H9 (cell line): ENCODE results near the gene PPP1R14C. TPM values are rescaled to one million over a fixed set of nuclear protein-coding genes. Genes with fewer than 3 reads are reported as not detected.

Experiments
- DNase-seq: peaks from one replicate; pipeline ENCODE4 v3.0.0-alpha.2; 2017
- H2AFZ ChIP-seq: one replicate; pipeline ENCODE4 v1.6.1; 2013; ENCODE audit warnings: mild to moderate bottlenecking, low read length, control low read depth, moderate library complexity
- H2AK5ac ChIP-seq: 2 replicates; pipeline ENCODE4 v1.6.1; 2013; ENCODE audit warnings: low read length, control low read depth, mixed read lengths; ENCODE audit not compliant: insufficient read length
- H2BK120ac ChIP-seq: one replicate; pipeline ENCODE4 v1.6.1; 2013; ENCODE audit warnings: low read depth, mild to moderate bottlenecking, low read length, control low read depth, inconsistent platforms; ENCODE audit not compliant: poor library complexity, severe bottlenecking
- H2BK12ac ChIP-seq: 2 replicates; pipeline ENCODE4 v1.6.1; 2013; ENCODE audit warnings: low read length, control low read depth, mixed read lengths, low read depth; ENCODE audit not compliant: insufficient read length
- H2BK15ac ChIP-seq: 2 replicates; pipeline ENCODE4 v1.6.1; 2013; ENCODE audit warnings: low read depth, low read length, control low read depth
- H2BK20ac ChIP-seq: one replicate; pipeline ENCODE4 v1.6.1; 2013; ENCODE audit warnings: low read depth, mild to moderate bottlenecking, low read length, control low read depth, inconsistent platforms; ENCODE audit not compliant: poor library complexity, severe bottlenecking
- H2BK5ac ChIP-seq: 2 replicates; pipeline ENCODE4 v1.6.1; 2013; ENCODE audit warnings: low read length, control low read depth, mixed read lengths; ENCODE audit not compliant: insufficient read length
- H3K14ac ChIP-seq: 2 replicates; pipeline ENCODE4 v1.6.1; 2013; ENCODE audit warnings: low read length, control low read depth; ENCODE audit not compliant: insufficient read depth
- H3K18ac ChIP-seq: 2 replicates; pipeline ENCODE4 v1.6.1; 2013; ENCODE audit warnings: low read depth, mild to moderate bottlenecking, mixed read lengths, low read length, control low read depth; ENCODE audit not compliant: insufficient read length
- H3K23ac ChIP-seq: 2 replicates; pipeline ENCODE4 v1.6.1; 2013; ENCODE audit warnings: low read length, control low read depth, mixed read lengths, low read depth; ENCODE audit not compliant: insufficient read length
- H3K23me2 ChIP-seq: 2 replicates; pipeline ENCODE4 v1.6.1; 2013; ENCODE audit warnings: low read depth, mild to moderate bottlenecking, mixed read lengths, low read length, control low read depth; ENCODE audit not compliant: insufficient read length, poor library complexity, severe bottlenecking
- H3K27ac ChIP-seq: 2 replicates; pipeline ENCODE4 v1.5.1; 2013; ENCODE audit warnings: low read length, control low read depth, mixed read lengths, low read depth; ENCODE audit not compliant: insufficient read length
- H3K27me3 ChIP-seq: 2 replicates; pipeline ENCODE4 v1.6.1; 2013; ENCODE audit warnings: low read length, control low read depth, inconsistent platforms; ENCODE audit not compliant: insufficient read depth
- H3K4ac ChIP-seq: 2 replicates; pipeline ENCODE4 v1.6.1; 2013; ENCODE audit warnings: low read depth, mild to moderate bottlenecking, control low read depth, inconsistent platforms, low read length, moderate library complexity
- H3K4me1 ChIP-seq: 2 replicates; pipeline ENCODE4 v1.6.1; 2013; ENCODE audit warnings: low read length, control low read depth, inconsistent platforms; ENCODE audit not compliant: insufficient read depth
- H3K4me2 ChIP-seq: 2 replicates; pipeline ENCODE4 v1.6.1; 2013; ENCODE audit warnings: low read length, control low read depth, mixed read lengths; ENCODE audit not compliant: insufficient read length, insufficient read depth
- H3K56ac ChIP-seq: 2 replicates; pipeline ENCODE4 v1.6.1; 2013; ENCODE audit warnings: low read depth, mild to moderate bottlenecking, mixed read lengths, low read length, control low read depth; ENCODE audit not compliant: insufficient read length
- H3K79me1 ChIP-seq: 2 replicates; pipeline ENCODE4 v1.6.1; 2013; ENCODE audit warnings: low read depth, mild to moderate bottlenecking, moderate library complexity, low read length, control low read depth, inconsistent platforms; ENCODE audit not compliant: insufficient read depth, poor library complexity, severe bottlenecking
- H3K79me2 ChIP-seq: 2 replicates; pipeline ENCODE4 v1.6.1; 2013; ENCODE audit warnings: low read length, control low read depth, inconsistent platforms; ENCODE audit not compliant: insufficient read depth
- H3K9ac ChIP-seq: 2 replicates; pipeline ENCODE4 v1.6.1; 2013; ENCODE audit warnings: low read length, control low read depth, mixed read lengths; ENCODE audit not compliant: insufficient read length; ENCODE audit errors: extremely low read depth
- H3K9me3 ChIP-seq: one replicate; pipeline ENCODE4 v1.6.1; 2013; ENCODE audit warnings: low read depth, low read length, inconsistent platforms; ENCODE audit not compliant: control insufficient read depth
- H3T11ph ChIP-seq: one replicate; pipeline ENCODE4 v1.6.1; 2013; ENCODE audit warnings: mild to moderate bottlenecking, low read length, control low read depth, inconsistent platforms
- H4K20me1 ChIP-seq: one replicate; pipeline ENCODE4 v1.6.1; 2013; ENCODE audit not compliant: control insufficient read depth, insufficient read length, insufficient read depth
- H4K5ac ChIP-seq: 2 replicates; pipeline ENCODE4 v1.6.1; 2013; ENCODE audit warnings: low read depth, mild to moderate bottlenecking, mixed read lengths, low read length, control low read depth; ENCODE audit not compliant: insufficient read length
- H4K8ac ChIP-seq: replicated peaks from 2 replicates; pipeline ENCODE4 v1.6.1; 2013; ENCODE audit warnings: low read length, control low read depth, mixed read lengths, low read depth; ENCODE audit not compliant: insufficient read length
- H4K91ac ChIP-seq: 2 replicates; pipeline ENCODE4 v1.6.1; 2013; ENCODE audit warnings: low read depth, mild to moderate bottlenecking, moderate library complexity, mixed read lengths, low read length, control low read depth; ENCODE audit not compliant: insufficient read length
- H3K27ac Mint-ChIP-seq, 3 experiments: 2 replicates in 2 of 3; 3 replicates in 1 of 3; pipeline ENCODE4 v1.8.0; 2020 to 2021; ENCODE audit warnings: mixed read lengths in 3 of 3, mild to moderate bottlenecking in 1 of 3, moderate library complexity in 1 of 3
- H3K27me3 Mint-ChIP-seq: 2 replicates; pipeline ENCODE4 v1.8.0; 2021; ENCODE audit warnings: low read depth, mild to moderate bottlenecking, moderate library complexity, mixed read lengths
- H3K36me3 Mint-ChIP-seq, 3 experiments: 2 replicates in 2 of 3; 3 replicates in 1 of 3; pipeline ENCODE4 v1.8.0; 2020 to 2021; ENCODE audit warnings: low read depth in 3 of 3, mixed read lengths in 3 of 3; ENCODE audit not compliant: insufficient read depth in 1 of 3
- H3K4me1 Mint-ChIP-seq, 2 experiments: 2 replicates each; pipeline ENCODE4 v1.8.0; 2020; ENCODE audit warnings: mixed read lengths in 2 of 2
- H3K4me3 Mint-ChIP-seq, 2 experiments: 2 replicates in 1 of 2; 3 replicates in 1 of 2; pipeline ENCODE4 v1.8.0; 2020 to 2021; ENCODE audit warnings: mild to moderate bottlenecking in 2 of 2, mixed read lengths in 2 of 2, moderate library complexity in 1 of 2
- H3K9me3 Mint-ChIP-seq, 2 experiments: 2 replicates in 1 of 2; 3 replicates in 1 of 2; pipeline ENCODE4 v1.8.0; 2020; ENCODE audit warnings: mild to moderate bottlenecking in 2 of 2, mixed read lengths in 2 of 2, moderate library complexity in 1 of 2
- CTCF ChIP-seq: fragments of 200-600 bp; sonication (generic); conservative IDR thresholded peaks from 3 replicates; pipeline ENCODE4 v1.8.0; 2021; ENCODE audit warnings: antibody characterized with exemption, mild to moderate bottlenecking
- WGBS: extraction: QIAGEN DNeasy Blood & Tissue Kit; methylation state at CpG from one replicate; pipeline ENCODE4 v1.1.7; 2013; ENCODE audit warnings: missing lambda C conversion rate, low lambda C conversion rate, mixed read lengths; ENCODE audit not compliant: insufficient read length; ENCODE audit errors: extremely low coverage; 5-methylcytosine and 5-hydroxymethylcytosine counted together
- total RNA-seq: library from RNA; stranded (reverse); gene quantifications from 2 replicates; pipeline ENCODE4 v1.2.1, GENCODE V29; 2021

Gene PPP1R14C
- total RNA-seq, 1 experiment from 2014 or later: 0.37 TPM

- H3K4me3 Mint-ChIP-seq: no peak overlapping the region
- no peak overlapping the region for H2BK12ac ChIP-seq
Measured at GRCh38 chr6:150146436-150146835, 3.6 kb downstream of the PPP1R14C start.

More at GRCh38 chr6:150146436-150146835, 3.6 kb downstream of the PPP1R14C start:
- Histone ChIP-seq H3K56ac (no peak overlapping the region), H3K4ac (no peak overlapping the region), H3K79me1 (no peaks in the 10 kb centered on the region), H4K91ac (no peak overlapping the region), H2BK15ac (no peak overlapping the region), H2AK5ac (no peak overlapping the region), H3K9ac (no peak overlapping the region), H3K23me2 (peaks cover 14% of the 10 kb centered on the region), H3K27ac (no peak overlapping the region), H3K14ac (no peak overlapping the region), H3K4me2 (no peak overlapping the region), H4K8ac (no peak overlapping the region), H2BK20ac (no peak overlapping the region), H2AFZ (no peak overlapping the region), H3K4me1 (peaks cover 3% of the 10 kb centered on the region; the same call in 1 of the 2 replicates), H3K27me3 (peaks cover 32% of the 10 kb centered on the region), H2BK120ac (no peak overlapping the region), H3T11ph (no peak overlapping the region), H3K9me3 (no peaks in the 10 kb centered on the region), H2BK5ac (no peak overlapping the region), H3K79me2 (no peaks in the 10 kb centered on the region), H4K5ac (no peak overlapping the region), H3K23ac (no peak overlapping the region), H4K20me1 (no peaks in the 10 kb centered on the region), H3K18ac (no peak overlapping the region)
- Mint-ChIP-seq H3K27me3 (peaks cover 87% of the 10 kb centered on the region), H3K27ac (no peak overlapping the region), H3K36me3 (no peaks in the 10 kb centered on the region; a peak in 2 of 7 replicates), H3K9me3 (peaks cover 0 to 2% of the 10 kb centered on the region in 2 experiments; a peak in 1 of 5 replicates), H3K4me1 (peaks cover 25 to 31% of the 10 kb centered on the region in 2 experiments)
- no peak for DNase-seq
- no CpG with 5 or more reads among the region's 3 CpGs for WGBS
- no peak for TF ChIP-seq CTCF
